ENCODE data around the gene PTGDS. TPM values are rescaled to one million over a fixed set of nuclear protein-coding genes. Genes with fewer than 3 reads are reported as not detected.

PTGDS gene
- total and polyA plus RNA-seq, 9 donors, result 5.8 to 191 (median 43.1) TPM

DNA sequence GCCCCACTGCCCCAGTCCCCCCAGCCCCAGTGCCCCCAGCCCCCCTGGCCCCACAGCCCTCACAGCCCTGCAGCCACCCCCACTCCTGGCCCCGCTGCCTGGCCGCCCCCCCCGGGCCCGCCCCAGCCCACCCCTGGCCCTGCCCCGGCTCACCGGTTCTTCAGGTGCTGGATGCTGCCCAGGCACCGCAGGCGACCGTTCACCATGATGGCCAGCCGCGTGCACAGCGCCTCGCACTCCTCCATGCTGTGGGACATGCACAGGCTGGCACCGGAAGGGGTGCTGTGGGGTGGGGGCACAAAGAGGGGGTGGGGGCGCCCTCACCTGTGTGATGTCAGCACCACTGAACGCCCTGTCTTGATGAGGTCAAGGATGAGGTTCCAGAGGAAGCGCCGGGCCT is 31.9 kb downstream of the PTGDS start:
- intact Hi-C loops (cut with DNase I), result no loop called here
- 89 to 97% (median 93%) methylated on average over 10 to 18 of the region's 18 CpGs for WGBS, 3 donors
- H3K36me3 ChIP-seq, result no peaks in the 10 kb centered on the region

DNA sequence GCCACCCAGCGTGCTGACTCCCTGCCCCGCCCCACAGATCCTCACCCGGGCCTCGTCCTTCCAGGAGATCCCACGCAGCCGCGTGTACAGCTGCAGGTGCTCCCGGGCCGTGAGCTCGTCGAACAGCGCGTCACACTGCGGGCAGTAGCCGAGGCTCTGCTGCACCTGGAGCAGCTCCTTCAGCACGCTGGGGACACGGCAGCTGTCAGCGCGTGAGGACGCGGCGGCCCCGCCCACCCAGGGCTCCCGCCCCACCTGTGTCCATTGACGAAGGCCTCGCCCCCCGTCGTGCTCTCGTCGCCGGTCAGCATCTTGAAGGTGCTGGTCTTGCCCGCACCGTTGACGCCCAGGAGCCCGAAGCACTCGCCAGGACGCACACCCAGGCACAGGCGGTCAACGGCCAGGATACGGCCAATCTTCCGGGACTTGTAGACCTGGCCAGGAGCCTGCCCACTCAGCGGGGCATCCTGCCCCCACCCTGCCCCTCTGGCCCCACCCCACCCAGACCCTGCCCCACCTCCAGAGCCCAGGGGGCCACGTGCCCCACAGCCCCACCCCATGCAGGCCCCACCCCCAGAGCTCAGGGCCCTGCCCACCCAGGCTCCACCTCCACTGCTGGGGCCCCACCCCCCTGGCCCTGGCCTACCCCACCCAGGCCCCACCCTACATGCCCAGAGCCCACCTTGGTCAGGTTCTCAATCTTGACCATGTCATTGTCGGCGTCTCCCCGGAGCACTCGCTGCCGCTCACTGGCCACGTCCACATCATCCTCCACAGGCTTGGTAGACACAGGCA is 32.8 kb downstream of the PTGDS start:
- intact Hi-C loops (cut with DNase I), result no loop called here
- Histone ChIP-seq H3K36me3 (no peaks in the 10 kb centered on the region), H3K27ac (no peak overlapping the region), H3K4me3 (no peak overlapping the region), H3K27me3 (no peaks in the 10 kb centered on the region), H3K9me3 (no peaks in the 10 kb centered on the region), H3K4me1 (ENCODE audit: insufficient read depth) (peaks cover 16% of the 10 kb centered on the region)
- WGBS, 3 donors, result 94 to 96% (median 96%) methylated on average over 43 to 49 of the region's 49 CpGs
- no peak for DNase-seq
- TF ChIP-seq EP300 (IDR thresholded peaks at IDR 0.05), result no peak
- TF ChIP-seq, protein P1, sequence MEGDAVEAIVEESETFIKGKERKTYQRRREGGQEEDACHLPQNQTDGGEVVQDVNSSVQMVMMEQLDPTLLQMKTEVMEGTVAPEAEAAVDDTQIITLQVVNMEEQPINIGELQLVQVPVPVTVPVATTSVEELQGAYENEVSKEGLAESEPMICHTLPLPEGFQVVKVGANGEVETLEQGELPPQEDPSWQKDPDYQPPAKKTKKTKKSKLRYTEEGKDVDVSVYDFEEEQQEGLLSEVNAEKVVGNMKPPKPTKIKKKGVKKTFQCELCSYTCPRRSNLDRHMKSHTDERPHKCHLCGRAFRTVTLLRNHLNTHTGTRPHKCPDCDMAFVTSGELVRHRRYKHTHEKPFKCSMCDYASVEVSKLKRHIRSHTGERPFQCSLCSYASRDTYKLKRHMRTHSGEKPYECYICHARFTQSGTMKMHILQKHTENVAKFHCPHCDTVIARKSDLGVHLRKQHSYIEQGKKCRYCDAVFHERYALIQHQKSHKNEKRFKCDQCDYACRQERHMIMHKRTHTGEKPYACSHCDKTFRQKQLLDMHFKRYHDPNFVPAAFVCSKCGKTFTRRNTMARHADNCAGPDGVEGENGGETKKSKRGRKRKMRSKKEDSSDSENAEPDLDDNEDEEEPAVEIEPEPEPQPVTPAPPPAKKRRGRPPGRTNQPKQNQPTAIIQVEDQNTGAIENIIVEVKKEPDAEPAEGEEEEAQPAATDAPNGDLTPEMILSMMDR (IDR thresholded peaks at IDR 0.05), result no peak
- no peak for TF ChIP-seq POLR2A (IDR thresholded peaks at IDR 0.05)

More for the DNA sequence above, 31.9 kb downstream of the PTGDS start:
- Histone ChIP-seq H3K9me3 (no peaks in the 10 kb centered on the region), H3K27ac (no peak overlapping the region), H3K4me3 (no peak overlapping the region), H3K4me1 (ENCODE audit: insufficient read depth) (peaks cover 16% of the 10 kb centered on the region), H3K27me3 (no peaks in the 10 kb centered on the region)
- DNase-seq, result no peak
- TF ChIP-seq POLR2A (IDR thresholded peaks at IDR 0.05) (no peak), EP300 (IDR thresholded peaks at IDR 0.05) (no peak)
- TF ChIP-seq, protein P1 (IDR thresholded peaks at IDR 0.05), result no peak

DNA sequence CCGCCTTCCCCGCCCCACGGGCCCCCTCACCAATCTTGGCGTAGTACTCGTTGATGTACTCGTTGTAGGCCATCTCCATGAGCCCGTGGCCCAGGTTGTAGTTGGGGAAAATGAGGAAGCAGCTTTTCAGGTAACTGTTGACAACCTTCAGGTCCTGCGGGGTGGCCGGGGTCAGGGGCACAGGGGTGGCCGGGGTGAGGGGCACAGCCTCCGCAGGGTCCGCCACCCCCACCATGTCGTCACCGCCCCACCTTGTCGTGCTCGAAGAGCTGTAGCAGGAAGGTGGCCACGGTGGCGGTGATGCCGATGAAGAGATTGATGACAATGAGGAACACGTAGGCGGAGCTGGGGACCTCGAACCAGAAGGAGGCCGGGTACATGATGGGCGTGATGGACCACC is 33.9 kb downstream of the PTGDS start:
- H3K9me3 ChIP-seq, result no peaks in the 10 kb centered on the region
- no peak for DNase-seq
- H3K4me3 ChIP-seq, result no peak overlapping the region
- H3K4me1 ChIP-seq (ENCODE audit: insufficient read depth), result peaks cover 14% of the 10 kb centered on the region
- intact Hi-C loops (cut with DNase I), result no loop called here
- H3K36me3 ChIP-seq, result no peaks in the 10 kb centered on the region
- H3K27ac ChIP-seq, result no peak overlapping the region
- TF ChIP-seq EP300 (IDR thresholded peaks at IDR 0.05), result no peak
- TF ChIP-seq, protein P1 (IDR thresholded peaks at IDR 0.05), result no peak
- TF ChIP-seq POLR2A (IDR thresholded peaks at IDR 0.05), result no peak
- no peaks in the 10 kb centered on the region for H3K27me3 ChIP-seq
- WGBS, 3 donors, result 93 to 95% (median 94%) methylated on average over 24 of the region's 24 CpGs

DNA sequence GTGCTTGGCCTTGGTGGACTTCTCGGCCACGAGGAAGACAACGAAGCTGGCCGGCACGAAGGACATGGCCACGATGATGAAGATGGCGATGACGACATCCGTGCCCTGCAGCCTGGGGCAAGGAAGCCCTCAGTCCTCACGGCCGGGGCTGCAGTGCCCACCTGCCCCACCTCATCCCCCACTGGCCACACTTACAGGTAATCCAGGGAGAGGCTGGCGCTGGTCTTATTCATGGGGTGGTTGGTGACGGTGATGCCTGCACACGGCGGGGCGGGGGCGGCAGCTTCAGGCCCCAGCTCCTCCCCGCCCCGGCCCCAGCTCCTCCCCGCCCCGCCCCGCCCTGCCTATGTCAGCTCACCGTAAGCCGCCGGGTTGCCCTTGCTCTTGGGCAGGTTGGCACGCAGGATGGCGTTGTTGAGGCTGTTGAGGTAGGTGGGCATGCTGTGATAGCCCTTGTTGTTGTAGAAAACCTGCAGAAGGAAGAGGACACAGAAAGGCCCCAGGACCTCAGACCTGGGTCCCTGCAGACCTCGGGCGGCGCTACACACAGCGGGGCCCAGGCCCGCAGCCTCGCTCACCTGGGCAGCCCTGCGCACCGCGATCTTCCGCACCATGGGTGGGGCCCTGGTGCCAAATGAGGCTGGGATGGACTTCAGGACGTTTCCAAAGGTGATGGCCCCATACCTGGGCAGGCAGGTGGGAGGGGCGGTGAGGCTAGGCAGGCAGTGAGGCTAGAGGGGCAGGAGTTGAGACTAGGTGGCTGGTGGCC is 34.8 kb downstream of the PTGDS start:
- WGBS, 3 donors, result 92 to 93% (median 93%) methylated on average over 39 of the region's 39 CpGs

More for the DNA sequence above, 34.8 kb downstream of the PTGDS start:
- intact Hi-C loops (cut with DNase I), result no loop called here
- no peak overlapping the region for H3K27ac ChIP-seq
- no peak overlapping the region for H3K4me3 ChIP-seq
- DNase-seq, result no peak
- peaks cover 5% of the 10 kb centered on the region for H3K4me1 ChIP-seq (ENCODE audit: insufficient read depth)
- H3K9me3 ChIP-seq, result no peaks in the 10 kb centered on the region
- H3K27me3 ChIP-seq, result no peaks in the 10 kb centered on the region
- H3K36me3 ChIP-seq, result no peaks in the 10 kb centered on the region
- TF ChIP-seq, protein P1 (IDR thresholded peaks at IDR 0.05), result no peak
- TF ChIP-seq POLR2A (IDR thresholded peaks at IDR 0.05) (no peak), EP300 (IDR thresholded peaks at IDR 0.05) (no peak)
